DMS79 (cell line): ENCODE data around the gene CFTR.
A peak's percentile ranks its signal among the peaks of the same experiment; 100 is the strongest.

ENCODE experiments used
- DNase-seq: peaks from one replicate; lab custom pipeline; 2025; lab: John Stamatoyannopoulos, UW

CFTR gene

GRCh38 chr7:117588352-117588794, 108.5 kb downstream of the CFTR start:
- DNase-seq, result no peak

DNA sequence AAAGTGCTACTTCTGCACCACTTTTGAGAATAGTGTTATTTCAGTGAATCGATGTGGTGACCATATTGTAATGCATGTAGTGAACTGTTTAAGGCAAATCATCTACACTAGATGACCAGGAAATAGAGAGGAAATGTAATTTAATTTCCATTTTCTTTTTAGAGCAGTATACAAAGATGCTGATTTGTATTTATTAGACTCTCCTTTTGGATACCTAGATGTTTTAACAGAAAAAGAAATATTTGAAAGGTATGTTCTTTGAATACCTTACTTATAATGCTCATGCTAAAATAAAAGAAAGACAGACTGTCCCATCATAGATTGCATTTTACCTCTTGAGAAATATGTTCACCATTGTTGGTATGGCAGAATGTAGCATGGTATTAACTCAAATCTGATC, 110.4 kb downstream of the CFTR start:
- DNase-seq, result no peak

GRCh38 chr7:117592011-117592635, 112.3 kb downstream of the CFTR start:
- no peak for DNase-seq

DNA sequence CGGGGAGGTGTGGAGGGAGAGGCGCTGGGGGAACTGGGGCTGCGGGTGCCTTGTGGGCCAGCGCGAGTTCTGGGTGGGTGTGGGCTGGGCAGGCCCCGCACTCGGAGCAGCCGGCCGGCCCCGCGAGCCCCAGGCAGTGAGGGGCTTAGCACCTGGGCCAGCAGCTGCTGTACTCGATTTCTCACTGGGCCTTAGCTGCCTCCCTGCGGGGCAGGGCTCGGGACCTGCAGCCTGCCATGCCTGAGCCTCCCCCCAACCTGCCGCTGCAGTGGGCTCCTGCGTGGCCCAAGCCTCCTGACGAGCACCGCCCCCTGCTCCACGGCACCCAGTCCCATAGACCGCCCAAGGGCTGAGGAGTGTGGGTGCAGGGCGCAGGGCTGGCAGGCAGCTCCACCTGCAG, 116.3 kb downstream of the CFTR start:
- no peak for DNase-seq

DNA sequence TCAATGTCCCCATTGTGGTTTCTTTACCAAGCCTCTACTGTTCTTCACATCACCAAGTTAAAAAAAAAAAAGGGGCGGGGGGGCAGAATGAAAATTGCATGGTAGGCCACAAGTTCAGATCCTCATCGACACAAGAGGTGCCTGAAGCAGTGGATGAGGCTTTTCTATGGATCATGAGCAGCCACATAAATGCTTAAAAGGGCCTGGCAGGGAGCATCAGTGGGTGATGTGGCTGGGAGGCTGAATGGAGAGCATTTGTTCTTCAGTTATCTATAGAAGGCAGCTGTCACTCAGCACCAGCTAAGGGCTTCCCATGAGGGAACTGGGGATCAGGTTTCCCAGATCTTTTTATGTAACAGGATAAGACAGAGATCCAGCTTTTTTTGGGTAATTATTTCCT, 117.9 kb downstream of the CFTR start:
- no peak for DNase-seq

- DNase-seq, result no peak
These were observed 121.1 kb downstream of the CFTR start for GRCh38 chr7:117600911-117601310.

GRCh38 chr7:117603627-117604026, 123.8 kb downstream of the CFTR start:
- no peak for DNase-seq

GRCh38 chr7:117605712-117606111, 125.9 kb downstream of the CFTR start:
- no peak for DNase-seq

DNA sequence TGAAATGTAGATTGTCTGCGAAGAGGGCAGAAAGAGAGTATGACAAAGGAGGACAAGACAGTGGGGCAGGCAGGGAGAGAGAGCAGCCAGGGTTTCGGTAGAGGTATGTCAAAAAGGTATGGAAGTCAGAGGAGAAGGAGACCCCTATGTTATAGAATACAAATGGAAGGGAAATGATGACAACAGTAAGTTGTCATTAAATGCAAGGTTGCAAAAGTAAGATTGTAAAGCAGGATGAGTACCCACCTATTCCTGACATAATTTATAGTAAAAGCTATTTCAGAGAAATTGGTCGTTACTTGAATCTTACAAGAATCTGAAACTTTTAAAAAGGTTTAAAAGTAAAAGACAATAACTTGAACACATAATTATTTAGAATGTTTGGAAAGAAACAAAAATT, 126.3 kb downstream of the CFTR start:
- no peak for DNase-seq

- no peak for DNase-seq
These were observed 130.6 kb downstream of the CFTR start for GRCh38 chr7:117610396-117610795.

- DNase-seq, result no peak
These were observed 132.8 kb downstream of the CFTR start for GRCh38 chr7:117612637-117613036.

DNA sequence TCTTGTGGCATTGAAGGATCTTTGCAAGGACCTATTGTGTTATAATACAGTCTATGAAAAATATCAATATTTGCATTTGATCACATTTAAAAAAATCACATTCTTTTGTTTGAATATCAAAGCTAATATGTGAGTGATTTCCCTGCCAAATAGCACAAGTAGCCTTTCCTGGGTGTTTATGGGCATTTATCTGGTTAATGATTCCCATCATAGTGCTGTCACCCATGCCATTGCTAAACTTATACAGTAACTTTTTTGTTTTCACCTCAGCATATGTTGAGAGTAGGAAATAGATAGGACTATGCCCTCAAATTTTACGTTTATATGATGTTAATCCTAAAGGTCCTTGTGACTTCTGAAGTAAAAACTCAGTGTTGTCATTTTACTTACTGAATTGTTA, 136.9 kb downstream of the CFTR start:
- no peak for DNase-seq

- no peak for DNase-seq
These were observed 139.9 kb downstream of the CFTR start for GRCh38 chr7:117619681-117620080.

GRCh38 chr7:117621075-117621618, 141.3 kb downstream of the CFTR start:
- no peak for DNase-seq

DNA sequence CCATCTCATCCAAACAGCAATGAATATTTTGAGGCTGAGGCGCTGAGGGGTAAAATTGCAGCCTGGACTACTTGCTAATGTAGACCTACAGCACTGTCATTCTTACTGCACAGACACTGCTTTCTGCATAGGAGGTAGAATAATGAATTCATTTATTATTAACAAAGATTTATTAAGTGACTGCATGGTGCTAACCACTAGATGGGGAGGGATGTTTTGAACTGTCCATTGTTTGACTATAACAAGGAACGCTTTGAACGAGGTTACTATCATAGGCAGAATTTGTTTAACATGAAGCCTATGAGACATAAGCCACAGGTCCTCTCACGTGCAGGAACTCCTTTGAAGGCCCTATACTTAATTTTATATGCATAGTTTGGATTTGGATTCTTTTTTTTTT, 143.8 kb downstream of the CFTR start:
- DNase-seq, result no peak

- DNase-seq, result peak; percentile 6
These were observed 150.7 kb downstream of the CFTR start for GRCh38 chr7:117630501-117630900.

DNA sequence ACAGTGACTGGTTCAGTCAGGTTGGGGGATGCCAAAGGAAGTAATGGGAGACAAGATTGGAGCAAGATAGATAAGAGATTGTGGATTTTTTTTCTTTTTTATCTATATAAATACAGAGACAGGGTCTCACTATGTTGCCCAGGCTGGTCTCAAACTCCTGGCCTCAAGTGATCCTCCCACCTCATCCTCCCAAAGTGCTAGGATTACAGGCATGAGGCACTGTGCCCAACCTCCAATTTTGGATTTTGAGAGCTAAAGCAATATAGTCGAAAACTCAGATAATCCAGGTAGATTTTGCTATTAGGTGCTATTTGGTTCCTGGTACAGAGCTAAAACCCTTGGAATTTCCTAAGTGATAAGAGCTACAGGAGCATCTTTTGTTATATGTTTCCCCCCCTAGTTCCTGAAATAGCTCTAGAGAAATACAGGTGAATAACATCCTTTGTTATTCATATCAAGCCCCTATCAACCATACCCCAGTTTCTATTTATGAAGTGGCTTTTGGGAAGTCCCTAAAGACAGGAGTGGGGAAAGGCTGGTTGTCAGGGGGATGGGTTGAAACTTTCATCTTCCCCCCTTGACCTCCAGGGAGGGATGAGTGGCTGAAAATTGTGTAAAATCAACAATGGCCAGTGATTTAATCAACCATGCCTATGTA, 151.2 kb downstream of the CFTR start:
- no peak for DNase-seq

- no peak for DNase-seq
These were observed 151.8 kb downstream of the CFTR start for GRCh38 chr7:117631652-117632051.

- DNase-seq, result no peak
These were observed 158.1 kb downstream of the CFTR start for GRCh38 chr7:117637937-117638336.

DNA sequence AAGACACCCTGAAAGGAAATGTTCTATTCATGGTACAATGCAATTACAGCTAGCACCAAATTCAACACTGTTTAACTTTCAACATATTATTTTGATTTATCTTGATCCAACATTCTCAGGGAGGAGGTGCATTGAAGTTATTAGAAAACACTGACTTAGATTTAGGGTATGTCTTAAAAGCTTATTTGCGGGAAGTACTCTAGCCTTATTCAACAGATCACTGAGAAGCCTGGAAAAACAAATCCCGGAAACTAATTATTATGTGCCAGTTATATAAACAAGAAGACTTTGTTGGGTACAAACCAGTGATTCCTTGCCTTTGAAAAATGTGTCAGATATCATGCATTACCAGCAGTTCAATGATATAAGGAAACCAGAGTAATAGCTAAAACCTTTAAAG, 160.1 kb downstream of the CFTR start:
- DNase-seq, result no peak

- no peak for DNase-seq
These were observed 160.6 kb downstream of the CFTR start for GRCh38 chr7:117640465-117640864.

DNA sequence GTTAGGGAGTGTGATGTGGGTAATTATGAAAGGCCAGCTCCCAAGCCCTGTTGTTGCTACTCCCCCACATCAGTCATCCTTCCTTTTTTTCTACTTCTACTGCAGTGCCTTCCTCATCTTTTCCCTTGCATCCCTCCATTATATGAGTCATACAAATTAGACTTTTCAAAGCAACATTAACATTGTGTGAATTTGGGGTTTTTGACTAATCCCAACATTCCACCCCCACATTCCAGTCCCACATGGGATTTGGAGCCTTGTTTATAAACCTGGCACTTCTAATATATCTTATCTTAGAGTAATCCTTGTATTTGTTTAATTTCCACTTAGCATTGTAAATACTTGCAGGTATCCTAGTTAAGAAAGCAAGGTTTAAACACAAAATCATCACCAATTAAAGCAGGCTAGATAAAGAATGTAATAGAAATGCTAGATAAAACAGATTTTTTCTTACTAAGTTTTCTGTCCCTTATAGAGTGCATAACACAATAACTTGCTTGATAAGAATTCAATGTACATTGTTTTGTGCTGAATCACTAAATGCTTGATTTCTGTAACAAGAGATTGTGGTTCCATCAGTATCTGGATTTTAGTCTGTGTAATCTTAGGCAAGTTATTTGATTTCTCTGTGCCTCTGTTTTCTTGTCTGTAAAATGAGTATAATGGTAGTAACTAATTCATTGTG, 165.8 kb downstream of the CFTR start:
- DNase-seq, result no peak

GRCh38 chr7:117648203-117648866, 168.5 kb downstream of the CFTR start:
- no peak for DNase-seq
